HG03159 (cell line): ENCODE results near the gene RPH3AL.

Experiments used
- ATAC-seq: cut with Tn5 transposase; IDR thresholded peaks from one replicate; pipeline ENCODE4 v1.9.1; 2021; ENCODE audit warnings: mild to moderate bottlenecking, moderate library complexity; ENCODE audit not compliant: unreplicated experiment

Gene RPH3AL

DNA sequence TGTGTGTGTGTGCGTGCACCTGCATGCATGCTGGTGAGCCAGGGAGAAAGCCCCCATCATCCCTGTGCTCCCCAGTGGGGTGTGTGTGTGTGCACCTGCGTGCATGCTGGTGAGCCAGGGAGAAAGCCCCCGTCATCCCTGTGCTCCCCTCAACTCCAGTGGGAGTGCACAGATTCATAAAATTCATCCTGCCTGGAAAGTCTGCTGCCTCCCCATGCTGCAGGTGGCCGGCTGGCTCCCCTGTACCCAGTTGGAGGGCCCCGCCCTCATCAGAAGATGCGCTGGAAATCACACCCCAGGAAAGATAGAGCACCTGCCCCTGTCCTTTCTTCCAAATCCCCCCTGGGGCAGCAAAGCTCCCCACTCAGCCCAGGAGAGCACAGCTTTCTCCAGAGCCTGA, 86.4 kb downstream of the RPH3AL start:
- ATAC-seq = no peak

DNA sequence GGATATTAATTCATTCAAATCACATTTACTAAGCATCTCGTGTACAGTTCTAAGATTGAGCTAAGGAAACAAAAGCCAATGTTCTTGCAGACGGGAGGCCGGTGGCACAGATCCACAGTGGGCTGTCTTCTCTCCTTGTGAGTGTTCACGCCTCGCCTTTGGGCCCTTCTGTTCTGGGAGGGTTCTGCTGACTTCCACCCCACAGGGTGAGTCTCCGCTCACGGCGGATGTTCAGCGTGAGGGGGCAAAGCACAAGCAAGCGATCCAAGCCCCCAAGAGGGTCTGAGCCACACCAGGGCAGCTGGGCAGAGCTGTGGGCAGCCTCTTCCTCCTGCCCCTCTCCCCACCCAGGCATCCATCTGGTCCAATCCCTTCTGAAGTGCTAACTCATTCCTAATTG, 86.9 kb downstream of the RPH3AL start:
- ATAC-seq = no peak

GRCh38 chr17:263773-264172, 88.8 kb downstream of the RPH3AL start:
- no peak for ATAC-seq

DNA sequence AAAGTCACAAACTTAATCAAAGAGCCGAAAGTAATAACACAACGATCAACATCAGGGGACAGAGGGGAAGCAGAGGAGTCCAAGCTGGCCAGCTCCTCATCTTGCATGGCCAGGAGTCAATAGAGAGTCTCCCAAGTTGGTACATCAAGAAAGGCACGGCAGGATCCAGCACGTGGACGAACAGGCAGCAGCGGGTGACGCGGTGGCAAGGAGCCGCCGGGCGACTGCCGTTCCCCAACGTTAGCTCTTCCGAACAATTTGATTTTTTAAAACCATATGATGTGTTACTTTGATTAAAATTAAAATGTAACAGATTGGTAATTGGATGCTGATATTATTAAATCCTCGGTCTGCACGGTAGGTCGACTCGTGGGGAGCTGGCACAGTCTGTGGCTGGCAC, 89.3 kb downstream of the RPH3AL start:
- ATAC-seq = no peak

DNA sequence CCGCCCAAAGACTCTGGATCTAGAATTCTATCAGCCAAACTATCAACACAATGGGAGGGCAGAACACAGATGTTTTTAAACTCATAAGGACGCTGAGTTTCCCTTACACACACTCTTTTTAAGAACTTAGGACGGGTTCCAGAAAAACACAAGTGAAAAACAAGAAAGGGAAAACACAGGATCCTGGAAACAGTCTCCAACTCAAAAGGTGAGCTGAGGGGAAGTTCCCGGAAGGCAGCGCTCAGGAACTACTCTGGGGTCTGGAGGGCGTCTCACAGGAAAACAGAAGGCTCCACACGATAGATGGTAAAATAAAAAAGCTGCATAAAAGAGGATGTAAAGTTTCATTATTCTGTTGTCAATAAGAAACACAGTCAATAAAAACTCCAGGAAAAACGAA, 91.0 kb downstream of the RPH3AL start:
- no peak for ATAC-seq

GRCh38 chr17:260944-261343, 91.7 kb downstream of the RPH3AL start:
- ATAC-seq = no peak

DNA sequence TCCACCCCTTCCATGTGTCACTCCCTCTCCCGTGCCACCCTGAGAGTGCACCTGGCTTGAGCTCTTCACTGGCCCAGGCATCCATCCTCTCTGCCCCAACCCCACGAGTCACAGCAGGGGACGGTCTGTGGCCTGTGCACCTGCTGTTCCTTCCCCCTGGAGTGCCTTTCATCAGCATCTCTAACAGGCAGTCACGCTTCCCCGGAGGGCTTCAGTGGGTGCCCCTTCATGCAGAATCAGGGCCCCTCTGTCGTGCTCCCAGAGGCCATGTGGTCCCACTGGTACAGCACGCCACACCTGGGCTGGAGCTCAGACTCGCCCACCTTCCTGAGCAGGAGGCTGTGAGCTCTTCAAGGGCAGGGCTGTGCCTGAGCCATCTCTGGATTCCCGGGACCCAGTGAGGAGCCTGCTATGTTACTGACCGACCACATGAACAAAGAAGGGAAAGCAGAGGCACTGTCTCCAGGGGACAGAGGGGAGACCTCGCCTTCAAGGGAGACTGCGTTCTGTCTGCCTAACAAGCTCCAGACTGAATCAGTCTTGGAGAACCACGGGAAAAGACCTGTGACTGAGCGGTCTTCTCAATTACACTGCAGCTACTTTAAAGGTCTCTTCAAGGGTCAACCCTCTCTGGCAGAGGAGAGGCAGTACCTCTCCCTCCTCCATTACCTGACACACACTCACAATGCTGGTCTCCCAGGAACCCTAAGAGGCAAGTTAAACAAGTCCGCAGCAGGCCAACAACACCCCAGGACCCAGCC, 92.4 kb downstream of the RPH3AL start:
- no peak for ATAC-seq

GRCh38 chr17:259341-259976, 93.1 kb downstream of the RPH3AL start:
- ATAC-seq = no peak

- no peak for ATAC-seq
These were observed 93.7 kb downstream of the RPH3AL start for GRCh38 chr17:258906-259305.

DNA sequence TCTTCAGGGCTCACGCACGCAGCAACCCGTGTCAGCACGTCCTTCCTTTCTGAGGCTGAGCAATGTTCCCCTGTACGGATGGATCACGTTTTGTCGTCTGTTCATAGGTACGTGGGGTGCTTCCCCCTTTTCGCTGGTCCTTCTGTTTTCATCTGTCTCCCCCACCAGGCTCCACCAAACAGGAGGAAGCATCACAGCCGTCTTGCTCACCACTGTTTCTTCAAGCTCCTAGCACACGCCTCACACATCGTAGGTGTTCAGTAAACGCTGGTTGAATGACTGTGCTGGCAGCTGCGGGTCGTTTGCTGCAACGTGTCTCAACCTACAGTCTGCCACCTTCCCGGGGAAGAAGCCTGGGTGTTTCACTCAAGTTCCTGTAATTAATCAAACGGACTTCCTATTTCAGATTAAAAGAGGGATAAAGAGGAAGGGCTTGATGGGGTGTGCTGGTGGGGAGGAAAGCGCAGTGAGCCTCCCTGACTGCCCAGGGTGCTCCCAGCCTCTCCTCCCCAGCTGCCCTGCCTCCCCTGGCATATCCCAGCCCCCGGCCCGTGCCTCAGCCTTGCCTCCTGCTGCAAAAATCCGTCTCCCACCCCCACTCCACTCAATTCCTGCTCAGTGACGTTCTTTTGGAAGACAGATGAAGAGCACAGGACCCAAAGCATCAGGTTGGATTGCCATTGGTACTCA, 94.4 kb downstream of the RPH3AL start:
- ATAC-seq = no peak

DNA sequence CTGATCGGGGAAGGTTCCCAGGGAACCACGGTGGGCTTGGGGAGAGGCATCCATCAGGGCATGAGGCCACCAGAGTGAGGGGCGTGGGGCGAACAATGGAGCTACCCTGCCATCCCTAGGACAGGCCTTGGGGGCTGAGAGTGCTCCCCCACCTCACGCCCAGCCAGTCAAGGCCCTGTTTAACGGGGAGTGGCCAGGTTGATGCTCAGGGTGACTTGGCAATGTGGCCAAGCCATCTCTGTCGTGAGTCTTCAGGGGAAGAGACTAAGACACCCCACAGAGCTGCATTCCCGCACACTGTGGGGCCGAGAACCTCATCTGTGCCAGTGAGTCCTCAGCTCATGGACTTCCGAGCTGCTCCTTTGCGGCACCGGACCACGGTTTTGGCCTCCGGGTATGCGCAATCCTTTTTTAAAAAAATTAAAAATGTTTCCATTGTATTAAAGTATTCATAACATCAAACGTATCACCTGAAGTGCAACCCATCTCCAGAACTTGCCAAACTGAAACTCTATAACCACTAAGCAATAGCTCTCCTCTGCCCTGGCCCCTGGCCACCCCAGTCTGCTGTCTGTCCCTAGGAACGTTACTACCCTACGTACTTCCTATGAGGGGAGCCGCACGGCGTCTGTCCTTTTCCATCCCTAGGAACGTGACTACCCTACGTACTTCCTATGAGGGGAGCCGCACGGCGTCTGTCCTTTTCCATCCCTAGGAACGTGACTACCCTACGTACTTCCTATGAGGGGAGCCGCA, 99.3 kb downstream of the RPH3AL start:
- ATAC-seq = no peak

GRCh38 chr17:252456-252855, 100.2 kb downstream of the RPH3AL start:
- ATAC-seq = no peak

- ATAC-seq = no peak
These were observed 101.1 kb downstream of the RPH3AL start for GRCh38 chr17:251531-251930.

DNA sequence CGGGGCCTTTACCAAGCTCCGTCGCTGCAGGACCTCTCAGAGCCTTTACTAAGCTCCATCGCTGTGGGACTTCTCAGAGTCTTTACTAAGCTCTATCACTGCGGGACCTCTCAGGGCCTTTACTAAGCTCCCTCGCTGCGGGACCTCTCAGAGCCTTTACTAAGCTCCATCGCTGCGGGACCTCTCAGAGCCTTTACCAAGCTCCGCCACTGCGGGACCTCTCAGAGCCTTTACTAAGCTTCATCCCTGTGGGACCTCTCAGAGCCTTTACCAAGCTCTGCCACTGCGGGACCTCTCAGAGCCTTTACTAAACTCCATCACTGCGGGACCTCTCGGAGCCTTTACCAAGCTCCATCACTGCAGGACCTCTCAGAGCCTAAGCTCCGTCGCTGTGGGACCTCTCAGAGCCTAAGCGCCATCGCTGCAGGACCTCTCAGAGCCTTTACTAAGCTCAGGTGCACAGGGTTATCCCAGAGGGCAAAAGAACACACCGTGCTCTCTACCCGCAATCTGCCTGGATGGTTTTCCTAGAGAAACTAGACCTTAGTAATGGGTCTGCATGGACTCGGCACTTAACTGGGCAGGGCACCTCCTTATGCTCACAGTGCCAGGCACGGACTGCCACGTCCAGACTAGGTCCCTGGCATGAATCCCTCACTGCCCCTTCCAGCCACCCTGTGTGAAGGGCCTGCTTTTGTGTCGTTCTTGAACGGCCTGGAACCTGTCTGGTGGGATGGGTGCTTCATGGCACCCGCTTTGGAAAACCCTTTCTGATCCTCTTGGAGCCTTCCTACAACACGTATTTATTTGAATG, 101.9 kb downstream of the RPH3AL start:
- no peak for ATAC-seq

- no peak for ATAC-seq
These were observed 103.2 kb downstream of the RPH3AL start for GRCh38 chr17:249236-249993.

- no peak for ATAC-seq
These were observed 104.0 kb downstream of the RPH3AL start for GRCh38 chr17:248337-249235.

- no peak for ATAC-seq
These were observed 104.8 kb downstream of the RPH3AL start for GRCh38 chr17:247767-248166.

DNA sequence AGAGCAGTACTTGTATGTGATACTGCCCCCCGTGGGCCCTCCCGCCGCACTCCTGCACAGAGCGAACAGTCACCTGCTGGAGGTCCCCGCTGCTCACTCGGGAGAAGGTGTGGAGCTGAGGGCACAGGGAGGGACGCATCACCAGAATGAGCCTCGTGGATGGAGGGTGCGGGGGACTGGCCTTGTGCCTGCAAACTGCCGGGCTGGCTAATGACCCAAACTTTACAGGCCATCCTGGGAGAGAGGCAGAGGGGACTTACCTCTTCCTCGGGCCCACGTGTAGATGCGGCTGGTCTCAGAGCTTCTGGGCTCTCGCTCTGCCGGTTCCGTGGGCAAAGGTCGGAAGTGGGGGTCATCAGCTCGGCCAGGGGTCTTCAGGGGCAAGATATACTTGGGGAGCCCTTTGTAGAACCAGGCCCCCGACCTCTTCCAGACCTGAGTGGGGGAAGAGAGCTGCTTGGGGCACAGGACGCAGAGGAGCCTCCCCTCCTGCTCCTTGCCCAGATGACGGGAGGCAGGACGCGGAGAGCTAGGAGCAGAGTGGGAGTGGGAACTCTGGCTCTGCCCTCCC, 105.7 kb downstream of the RPH3AL start:
- no peak for ATAC-seq
